ENCODE measurements around the gene ST3GAL2. TPM values are rescaled to one million over a fixed set of nuclear protein-coding genes. Genes with fewer than 3 reads are reported as not detected.

Gene ST3GAL2
- total RNA-seq, 1 experiment from 2014 or later, result 9.7 TPM

DNA sequence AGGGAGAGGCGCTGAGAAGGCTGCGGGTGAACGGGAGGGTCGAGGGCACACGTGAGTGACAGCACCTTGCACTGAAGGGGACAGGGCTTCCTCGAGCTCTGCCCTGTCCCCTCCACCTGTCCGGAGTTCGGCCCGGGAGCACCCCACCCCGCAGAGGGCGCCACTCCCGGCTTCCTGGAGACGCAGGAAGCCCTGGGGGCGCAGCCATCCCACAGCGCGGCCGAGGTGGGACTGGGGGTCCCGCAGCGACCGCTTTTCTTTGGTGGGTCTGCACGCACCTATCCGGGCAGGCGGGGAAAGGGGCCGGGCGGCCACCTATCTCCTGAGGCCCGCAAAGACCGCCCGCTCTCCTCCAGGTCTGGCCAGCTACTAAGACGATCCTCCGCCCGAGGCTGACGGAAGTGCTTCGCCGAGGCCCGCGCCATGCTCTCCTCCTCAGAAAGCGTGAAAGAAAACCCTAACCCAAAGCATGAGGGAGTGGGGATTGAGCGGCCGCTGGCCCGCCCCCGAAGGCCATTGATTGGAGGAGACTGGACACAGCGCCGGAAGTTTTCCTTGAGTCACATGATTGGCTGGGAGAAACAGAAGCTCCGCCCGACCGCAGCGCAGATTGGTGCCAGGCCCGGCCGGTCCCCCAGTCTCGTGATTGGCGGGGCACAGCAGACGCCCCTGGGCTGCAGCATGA is 57.8 kb downstream of the ST3GAL2 start:
- H3K4me3 Mint-ChIP-seq (ENCODE audit: low read depth, unreplicated experiment), result peak overlapping the region; percentile 90
- peak; percentile 98 for DNase-seq
- H3K27me3 Mint-ChIP-seq (ENCODE audit: unreplicated experiment), result no peaks in the 10 kb centered on the region
- no peaks in the 10 kb centered on the region for H3K4me1 Mint-ChIP-seq (ENCODE audit: low read depth, unreplicated experiment)
- H3K9me3 Mint-ChIP-seq (ENCODE audit: low read depth, unreplicated experiment), result no peaks in the 10 kb centered on the region
- BruUV-seq (replicated peaks), result TSS peak; percentile 81
- TF ChIP-seq CTCF (IDR thresholded peaks at IDR 0.05; ENCODE audit: unreplicated experiment), result peak; percentile 50
- H3K27ac Mint-ChIP-seq (ENCODE audit: unreplicated experiment), result peak overlapping the region; percentile 97
- peaks cover 63% of the 10 kb centered on the region for H3K36me3 Mint-ChIP-seq (ENCODE audit: insufficient read depth, unreplicated experiment)
- intact Hi-C loops (cut with micrococcal nuclease; ENCODE audit: unreplicated experiment), result loop anchor here (2.0 to 5.0 kb wide), 3 partner anchors 61 to 96 kb away; partner anchors contain the start of gene FCSK
- CTCF ChIA-PET, result interaction anchor here (0.6 to 2.4 kb wide), 12 partner anchors 9 to 96 kb away, joined by 3 to 13 read pairs (median 4); partner anchors contain the start of genes DDX19A, FCSK and ST3GAL2

GRCh38 chr16:70380248-70380918 is 58.5 kb downstream of the ST3GAL2 start:
- Mint-ChIP-seq H3K27ac (ENCODE audit: unreplicated experiment) (peak overlapping the region; percentile 97), H3K36me3 (ENCODE audit: insufficient read depth, unreplicated experiment) (peaks cover 70% of the 10 kb centered on the region), H3K9me3 (ENCODE audit: low read depth, unreplicated experiment) (no peaks in the 10 kb centered on the region), H3K4me1 (ENCODE audit: low read depth, unreplicated experiment) (no peaks in the 10 kb centered on the region), H3K27me3 (ENCODE audit: unreplicated experiment) (no peaks in the 10 kb centered on the region), H3K4me3 (ENCODE audit: low read depth, unreplicated experiment) (peak overlapping the region; percentile 90)
- no peak for TF ChIP-seq CTCF (IDR thresholded peaks at IDR 0.05; ENCODE audit: unreplicated experiment)
- peak; percentile 68 for DNase-seq
- BruUV-seq (replicated peaks), result no TSS peak
- intact Hi-C loops (cut with micrococcal nuclease; ENCODE audit: unreplicated experiment), result loop anchor here (2.0 to 5.0 kb wide), 3 partner anchors 62 to 96 kb away; partner anchors contain the start of gene FCSK
- CTCF ChIA-PET, result interaction anchor here (1.1 to 2.4 kb wide), 8 partner anchors 11 to 97 kb away, joined by 3 to 13 read pairs (median 8); partner anchors contain the start of genes FCSK and ST3GAL2

- no peaks in the 10 kb centered on the region for H3K27me3 Mint-ChIP-seq (ENCODE audit: unreplicated experiment)
- no peaks in the 10 kb centered on the region for H3K4me1 Mint-ChIP-seq (ENCODE audit: low read depth, unreplicated experiment)
- peaks cover 83% of the 10 kb centered on the region for H3K36me3 Mint-ChIP-seq (ENCODE audit: insufficient read depth, unreplicated experiment)
- CTCF ChIA-PET, result interaction anchor here (0.6 to 1.9 kb wide), 4 partner anchors 34 to 144 kb away, joined by 3 to 6 read pairs (median 4); partner anchors contain the start of genes COG4 and ST3GAL2
- intact Hi-C loops (cut with micrococcal nuclease; ENCODE audit: unreplicated experiment), result no loop called here
- no peak overlapping the region for H3K4me3 Mint-ChIP-seq (ENCODE audit: low read depth, unreplicated experiment)
- no TSS peak for BruUV-seq (replicated peaks)
- DNase-seq, result no peak
- H3K27ac Mint-ChIP-seq (ENCODE audit: unreplicated experiment), result peak overlapping the region; percentile 97
- TF ChIP-seq CTCF (IDR thresholded peaks at IDR 0.05; ENCODE audit: unreplicated experiment), result no peak
- H3K9me3 Mint-ChIP-seq (ENCODE audit: low read depth, unreplicated experiment), result no peaks in the 10 kb centered on the region
These were observed 59.9 kb downstream of the ST3GAL2 start for GRCh38 chr16:70378869-70379493.

GRCh38 chr16:70377782-70378181 is 61.1 kb downstream of the ST3GAL2 start:
- H3K27ac Mint-ChIP-seq (ENCODE audit: unreplicated experiment), result peak overlapping the region; percentile 41
- no peaks in the 10 kb centered on the region for H3K9me3 Mint-ChIP-seq (ENCODE audit: low read depth, unreplicated experiment)
- intact Hi-C loops (cut with micrococcal nuclease; ENCODE audit: unreplicated experiment), result no loop called here
- no peaks in the 10 kb centered on the region for H3K27me3 Mint-ChIP-seq (ENCODE audit: unreplicated experiment)
- no peak overlapping the region for H3K4me3 Mint-ChIP-seq (ENCODE audit: low read depth, unreplicated experiment)
- H3K36me3 Mint-ChIP-seq (ENCODE audit: insufficient read depth, unreplicated experiment), result peaks cover 94% of the 10 kb centered on the region
- TF ChIP-seq CTCF (IDR thresholded peaks at IDR 0.05; ENCODE audit: unreplicated experiment), result no peak
- no TSS peak for BruUV-seq (replicated peaks)
- no peaks in the 10 kb centered on the region for H3K4me1 Mint-ChIP-seq (ENCODE audit: low read depth, unreplicated experiment)
- CTCF ChIA-PET, result no interaction called here
- no peak for DNase-seq
